GM20431 (cell line): Measurements from ENCODE around the gene MBLAC2.

ENCODE experiments used
- in situ Hi-C: fragments of 300-500 bp; cut with MseI, MboI; formaldehyde crosslinking; loops from one replicate; pipeline ENCODE4 v1.15.0; 2020; ENCODE audit warnings: low sequenced_read_pairs; ENCODE audit not compliant: unreplicated experiment

The MBLAC2 gene

DNA sequence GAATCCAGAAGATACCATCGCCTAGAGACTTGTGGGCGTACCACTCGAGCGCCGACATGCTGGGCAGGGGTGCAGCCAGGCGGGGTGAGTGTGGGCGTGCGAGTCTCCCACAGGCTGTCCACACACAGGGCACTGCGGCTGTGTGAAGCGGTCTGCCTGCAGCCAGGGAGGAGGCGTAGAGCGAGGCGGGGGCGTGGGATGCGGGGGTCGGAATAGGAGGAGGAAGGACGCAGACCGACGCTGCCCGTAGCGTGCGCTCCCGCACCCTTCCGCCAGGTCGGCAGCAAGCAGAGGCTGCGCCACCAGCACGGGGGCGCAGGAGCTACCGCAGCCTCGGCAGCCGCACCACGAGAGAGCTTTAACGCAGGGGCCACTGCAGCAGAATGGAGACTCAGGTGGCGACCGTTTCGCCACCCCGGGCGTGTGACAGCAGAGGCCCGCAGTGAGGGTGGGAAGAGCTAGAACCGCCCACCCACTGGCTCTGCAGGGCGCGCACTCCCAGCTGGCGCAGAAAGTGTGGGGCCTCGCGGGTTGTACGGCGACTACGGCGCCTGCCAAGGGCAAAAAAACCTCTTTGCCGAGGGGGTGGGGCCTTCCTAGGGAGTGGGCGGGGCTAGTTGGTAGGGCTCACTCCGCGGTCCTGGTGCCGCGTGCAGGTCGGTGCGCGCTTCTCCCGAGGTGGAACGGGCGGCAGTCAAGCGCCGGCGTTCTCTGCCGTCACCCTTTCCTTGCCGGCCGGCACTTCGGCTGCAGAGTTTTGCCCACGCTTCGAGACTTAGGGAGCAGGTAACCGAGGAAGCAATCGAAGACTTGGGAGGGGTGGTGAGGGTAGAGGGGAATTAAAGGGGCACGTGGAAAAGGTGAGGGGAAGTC, at the start of gene MBLAC2, which contains the start of gene POLR3G:
MBLAC2 (minus strand) TSS at position 537 of the 873 bp plus-strand sequence; CDS start at position 58, 479 bp downstream.
POLR3G (plus strand) TSS at position 630 of the 873 bp plus-strand sequence. CDS start 10,704 bp downstream, outside the sequence.
- in situ Hi-C loops = no loop called here

DNA sequence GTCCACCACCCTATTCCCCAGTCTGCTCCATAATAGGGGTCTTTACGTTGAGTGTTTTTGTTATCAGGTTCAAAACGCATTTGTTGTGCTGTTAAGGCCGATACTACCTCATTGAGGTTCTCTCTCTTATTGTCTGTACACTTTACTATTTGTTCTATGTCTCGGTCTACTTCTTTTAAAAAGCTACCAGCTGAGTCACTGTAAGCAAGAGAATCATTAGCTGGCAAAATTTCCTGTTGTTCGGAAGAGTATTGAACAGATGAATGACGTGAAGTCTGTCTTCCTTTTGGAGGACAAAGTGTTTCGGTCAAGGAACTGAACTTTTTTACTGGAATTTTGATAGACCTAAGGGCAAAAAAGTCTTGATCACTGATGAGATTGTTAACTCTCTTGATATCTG, 44.5 kb upstream of the MBLAC2 start:
- in situ Hi-C loops = no loop called here

DNA sequence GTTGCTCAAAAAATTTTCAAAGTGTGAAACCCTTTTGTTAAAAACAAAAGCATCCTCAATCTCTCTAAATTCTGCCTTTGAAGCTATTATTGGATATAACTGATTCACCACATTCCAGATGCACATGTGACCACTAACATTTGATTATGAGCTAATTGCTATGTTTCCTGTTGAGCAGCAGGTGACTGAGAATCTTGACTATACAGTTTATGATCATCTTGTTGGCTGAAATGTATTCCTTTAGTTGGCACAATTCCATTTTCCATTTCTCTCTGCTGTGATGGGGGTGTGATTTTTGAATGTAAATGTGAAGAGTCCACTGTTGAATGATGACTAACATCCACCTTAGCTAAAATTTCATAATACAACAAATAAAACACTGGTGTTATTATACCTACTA, 44.1 kb upstream of the MBLAC2 start:
- in situ Hi-C loops = no loop called here

DNA sequence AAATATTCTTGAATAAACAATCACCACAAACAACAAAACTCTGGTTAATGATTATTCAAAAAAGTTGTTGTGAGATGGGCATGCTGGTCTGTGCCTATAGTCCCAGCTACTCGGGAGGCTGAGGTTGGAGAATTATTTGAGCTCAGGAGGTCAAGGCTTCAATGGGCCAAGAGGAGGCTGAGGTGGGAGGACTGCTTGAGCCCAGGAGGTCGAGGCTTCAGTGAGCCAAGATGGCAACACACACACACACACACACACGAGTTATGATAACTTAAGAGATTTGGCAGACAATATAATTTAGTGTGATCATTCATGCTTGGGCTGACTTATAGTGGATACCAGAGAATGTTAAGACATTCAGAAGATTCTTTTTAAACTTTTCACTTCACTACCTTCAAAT, 39.9 kb upstream of the MBLAC2 start:
- in situ Hi-C loops = no loop called here

DNA sequence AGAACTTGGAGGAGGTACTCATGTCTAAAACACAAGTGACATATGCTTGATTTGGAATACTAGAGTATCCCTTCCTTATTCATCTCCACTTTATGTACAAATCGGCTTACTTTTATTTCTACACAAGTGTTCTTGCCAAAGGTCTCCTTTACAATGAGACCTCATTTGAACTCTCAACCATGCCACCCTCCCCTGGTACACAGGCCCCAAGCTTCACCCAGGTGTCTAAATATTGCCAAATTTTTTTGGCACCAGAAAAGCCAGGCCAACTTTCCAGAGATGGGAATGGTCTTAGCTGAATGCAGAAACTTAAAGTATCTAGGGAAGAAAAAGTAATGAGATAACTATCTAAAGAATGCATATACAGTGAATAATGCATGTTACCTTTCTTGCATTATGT, 35.9 kb upstream of the MBLAC2 start:
- in situ Hi-C loops = no loop called here

DNA sequence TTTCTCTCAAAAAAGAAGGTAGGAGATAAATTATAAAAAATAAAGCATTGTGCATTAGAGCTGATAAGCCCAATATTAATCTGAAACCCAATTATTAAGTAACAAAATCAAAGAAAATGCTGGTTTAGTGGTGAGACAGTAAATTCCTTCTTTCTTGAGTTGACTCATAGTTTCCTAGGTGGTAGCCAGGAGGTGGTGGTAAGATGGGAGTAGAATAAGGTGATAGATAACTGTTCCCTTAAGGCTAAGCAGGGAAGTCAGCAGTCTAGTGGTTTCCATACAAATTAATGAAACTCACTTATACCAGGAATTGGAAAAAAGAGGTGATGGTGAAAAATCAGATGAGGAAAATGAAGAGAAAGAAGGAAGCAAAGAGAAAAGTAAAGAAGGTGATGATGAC, 31.6 kb upstream of the MBLAC2 start:
- in situ Hi-C loops = no loop called here

DNA sequence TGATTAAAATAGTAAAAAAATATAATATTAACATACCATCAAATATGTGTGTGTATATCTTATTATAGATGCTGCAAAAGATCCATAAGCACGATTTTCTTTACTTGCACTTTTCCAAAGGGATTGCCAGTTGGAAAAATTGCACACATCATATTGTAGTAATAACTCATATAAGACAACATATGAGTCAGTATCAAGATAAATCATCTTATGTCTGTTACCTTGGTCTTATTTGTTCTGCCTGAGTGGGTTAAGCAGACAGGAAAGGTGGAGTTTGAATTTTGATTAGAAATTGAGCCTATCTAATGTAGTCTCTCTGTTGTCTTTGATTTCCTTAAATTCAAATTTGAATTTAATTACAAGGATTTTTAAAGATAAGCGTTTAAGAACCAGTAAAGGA, 30.2 kb upstream of the MBLAC2 start:
- in situ Hi-C loops = no loop called here

DNA sequence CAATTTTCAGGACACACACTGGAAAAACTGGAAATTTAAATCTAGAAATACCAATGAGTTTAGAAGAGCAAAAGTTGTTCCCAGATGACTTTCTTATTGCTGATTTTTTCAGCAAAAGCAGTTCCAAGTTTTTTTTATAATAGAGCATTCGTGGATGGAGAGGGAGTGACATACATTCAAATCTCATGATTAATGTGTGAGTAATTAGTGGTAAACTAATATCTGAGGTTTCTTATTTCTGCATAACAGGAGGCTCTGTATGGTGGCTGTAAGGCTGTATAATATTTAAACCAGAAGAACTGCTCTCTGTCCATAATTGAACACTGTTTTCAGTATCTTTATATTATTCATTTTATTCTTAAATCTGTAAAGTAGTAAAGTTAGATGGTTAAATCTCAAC, 29.0 kb upstream of the MBLAC2 start:
- in situ Hi-C loops = no loop called here

DNA sequence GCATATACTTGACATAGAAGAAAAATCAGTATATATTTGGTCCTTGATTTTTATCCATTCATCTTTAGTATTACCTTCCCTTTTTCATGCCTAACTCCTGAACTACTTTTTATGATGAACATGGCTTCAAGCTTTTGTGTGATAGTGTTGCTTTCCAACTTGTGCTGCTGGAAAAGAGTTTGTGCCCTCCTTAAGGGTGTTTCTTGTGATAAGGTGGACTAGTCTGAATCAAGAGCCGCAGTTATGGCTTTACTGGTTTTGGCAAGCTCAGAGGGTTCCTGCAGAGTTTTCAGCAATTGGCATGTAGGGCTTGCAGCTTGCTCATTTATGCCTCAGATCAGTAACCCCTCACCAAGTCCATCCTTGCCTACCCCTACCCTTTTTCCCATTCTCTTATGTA, 20.6 kb upstream of the MBLAC2 start:
- in situ Hi-C loops = no loop called here

DNA sequence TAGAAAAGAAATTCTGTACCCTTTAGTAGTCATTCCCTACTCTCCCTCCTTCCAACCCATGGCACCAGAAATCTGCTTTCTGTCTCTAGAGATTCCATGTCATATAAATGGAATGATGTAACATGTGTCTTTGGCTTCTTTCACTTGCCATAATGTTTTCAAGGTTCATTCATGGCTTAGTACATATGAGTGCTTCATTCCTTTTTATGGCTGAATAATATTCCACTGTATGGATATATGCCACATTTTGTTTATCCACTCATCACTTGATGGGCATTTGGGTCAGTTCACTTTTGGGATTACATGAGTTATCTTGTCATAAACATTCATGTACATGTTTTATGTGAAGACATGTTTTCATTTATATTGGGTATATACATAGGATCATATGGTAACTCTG, 19.5 kb upstream of the MBLAC2 start:
- in situ Hi-C loops = no loop called here

DNA sequence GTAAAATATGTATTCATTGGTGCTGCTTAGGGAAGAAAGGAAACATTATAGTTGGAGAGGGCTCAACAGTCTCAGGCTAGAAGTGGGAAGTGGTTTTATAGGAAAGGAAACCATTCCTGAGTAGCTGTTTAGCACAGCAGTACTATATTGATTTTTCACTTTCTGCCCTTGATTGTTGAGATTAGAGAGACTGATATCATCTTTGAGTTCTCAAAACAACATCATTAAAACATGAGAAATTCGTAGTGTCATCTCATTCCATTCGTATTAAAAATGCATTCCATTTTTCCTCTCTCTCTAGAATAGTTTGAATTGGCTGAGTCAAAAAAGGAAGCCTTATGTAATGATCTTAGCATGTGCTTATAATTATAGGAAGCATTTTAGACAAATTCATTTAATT, 14.2 kb upstream of the MBLAC2 start:
- in situ Hi-C loops = no loop called here

DNA sequence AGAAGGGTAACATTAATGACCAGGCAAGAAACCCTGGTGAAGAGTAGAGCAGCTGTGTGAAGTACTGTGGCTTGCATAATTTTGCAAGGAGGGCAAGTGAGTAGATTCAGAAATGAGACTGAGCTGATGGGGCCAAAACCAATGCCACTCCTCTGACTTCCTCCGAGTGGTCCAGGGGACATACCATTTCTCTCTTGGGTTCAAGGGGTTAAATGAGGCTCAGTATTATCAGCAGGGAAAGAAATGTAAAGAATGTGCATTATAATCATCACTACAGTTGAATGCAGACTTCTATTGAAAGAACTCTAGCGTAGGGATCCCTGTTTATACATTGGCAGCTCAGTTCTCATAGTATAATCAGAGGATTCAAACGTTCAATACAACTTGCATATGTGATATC, 10.0 kb upstream of the MBLAC2 start:
- in situ Hi-C loops = no loop called here

DNA sequence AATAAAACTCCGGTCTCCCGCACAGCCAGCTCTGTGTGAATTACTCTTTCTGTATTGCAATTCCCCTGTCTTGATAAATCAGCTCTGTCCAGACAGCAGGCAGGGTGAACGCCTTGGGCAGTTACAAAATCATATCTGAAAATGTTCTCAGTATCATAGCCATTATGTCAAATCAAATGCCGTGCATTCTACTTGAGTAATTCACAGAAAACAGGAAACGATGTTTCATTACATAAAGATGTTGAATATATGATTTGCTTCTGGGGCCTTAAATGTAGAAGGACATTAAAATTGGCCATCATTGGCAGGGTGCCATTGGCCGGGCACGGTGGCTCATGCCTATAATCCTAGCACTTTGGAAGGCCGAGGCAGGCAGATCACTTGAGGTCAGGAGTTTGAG, 8.6 kb upstream of the MBLAC2 start:
- in situ Hi-C loops = no loop called here

DNA sequence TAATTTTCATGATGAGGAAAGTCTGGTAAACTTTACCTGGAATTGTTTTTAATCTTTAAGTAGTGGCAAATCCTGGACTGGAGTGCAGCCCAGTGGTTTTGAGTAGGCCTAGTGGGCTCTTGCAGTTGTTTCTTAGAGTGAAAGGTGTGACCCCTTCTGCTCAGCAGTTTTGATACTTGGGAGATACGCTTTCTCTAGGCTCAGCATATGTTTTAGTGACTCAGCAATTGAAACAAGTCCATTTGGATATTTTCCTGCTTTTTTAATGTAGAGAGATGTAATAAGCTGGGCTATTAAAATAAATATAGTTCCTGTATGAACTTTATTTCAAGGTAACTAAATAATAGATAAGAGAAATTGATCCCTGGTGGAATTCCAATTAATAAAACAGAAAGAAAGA, 6.1 kb upstream of the MBLAC2 start:
- in situ Hi-C loops = no loop called here

DNA sequence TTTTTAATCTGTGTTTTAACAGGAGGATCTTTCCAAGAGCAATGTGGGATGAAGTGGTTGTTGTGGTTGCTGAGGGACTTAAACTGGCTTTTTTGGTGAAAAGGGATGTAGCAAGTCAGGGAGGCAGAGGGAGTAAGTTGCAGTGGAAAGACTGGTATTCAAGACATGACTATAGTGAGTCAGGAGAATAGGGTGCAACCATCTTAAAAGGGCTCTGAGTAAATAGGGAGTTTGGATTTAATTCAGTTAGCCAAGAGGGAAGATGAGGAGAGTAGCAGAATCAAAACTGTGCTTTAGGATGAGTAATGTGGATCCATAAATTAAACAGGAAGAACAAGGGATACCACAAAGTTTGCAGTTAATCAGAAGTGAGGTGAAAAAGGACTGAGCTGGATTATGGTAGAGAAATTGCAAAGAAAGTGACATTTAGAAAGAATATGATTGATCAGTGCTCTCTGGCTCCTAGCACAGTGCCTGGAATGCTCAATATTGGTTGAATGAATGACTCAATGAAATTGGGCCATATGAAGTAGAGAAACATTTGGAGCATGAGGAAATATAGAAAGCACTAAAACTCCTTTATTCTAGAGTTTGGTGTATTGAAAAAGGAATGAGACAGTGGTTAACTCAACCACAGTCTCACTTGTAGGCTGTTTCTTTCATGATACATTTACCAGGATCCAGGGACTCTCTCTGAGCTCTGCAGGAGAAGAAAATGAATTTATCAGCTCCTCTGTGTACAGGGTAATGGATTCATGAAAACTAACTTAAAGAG, 5.2 kb upstream of the MBLAC2 start:
- in situ Hi-C loops = no loop called here

DNA sequence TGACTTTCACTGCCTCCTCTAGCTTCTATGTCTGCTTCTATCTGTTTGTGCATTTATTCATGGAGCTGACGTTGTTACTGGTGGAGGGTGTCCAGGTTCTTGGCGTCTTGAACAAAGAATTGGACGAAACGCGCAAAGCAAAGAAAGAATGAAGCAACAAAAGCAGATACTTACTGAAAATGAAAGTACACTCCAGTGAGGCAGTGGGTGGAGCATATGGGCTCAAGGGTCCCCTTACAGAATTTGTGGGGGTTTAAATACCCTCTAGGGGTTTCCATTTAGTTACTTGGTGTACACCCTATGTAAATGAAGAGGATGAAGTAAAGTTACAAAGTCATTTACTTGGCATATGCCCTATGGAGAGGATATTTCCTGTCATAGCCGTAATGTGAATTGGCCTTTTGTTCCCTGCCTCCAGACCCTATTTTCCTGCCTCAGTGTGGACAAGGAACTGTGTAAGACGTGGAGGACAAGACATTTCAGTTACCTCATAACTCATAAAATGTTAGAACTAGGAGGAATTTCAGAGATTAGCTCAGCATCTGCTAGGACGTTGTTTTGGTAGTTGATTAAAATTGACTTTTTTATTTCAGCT, 3.1 kb upstream of the MBLAC2 start:
- in situ Hi-C loops = no loop called here

DNA sequence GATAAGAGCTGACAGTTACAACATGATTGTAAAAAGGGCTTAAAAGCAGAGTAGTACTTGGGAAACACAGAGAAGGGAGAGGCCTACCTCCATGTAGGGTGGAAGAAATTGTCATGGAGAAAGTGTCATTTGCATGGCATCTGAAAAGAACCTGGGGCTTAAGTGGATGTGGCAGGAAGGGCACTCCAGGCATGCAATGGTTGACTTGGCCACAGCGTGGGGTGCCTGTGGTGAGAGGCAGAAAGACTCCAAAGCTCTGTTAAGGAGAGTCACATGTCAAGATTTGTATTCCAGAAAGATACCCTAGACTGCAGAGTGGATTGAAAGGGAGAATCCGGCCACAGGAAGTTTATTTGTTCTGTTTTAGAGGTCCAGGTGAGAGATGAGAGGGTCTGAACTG, 2.5 kb upstream of the MBLAC2 start:
- in situ Hi-C loops = no loop called here

DNA sequence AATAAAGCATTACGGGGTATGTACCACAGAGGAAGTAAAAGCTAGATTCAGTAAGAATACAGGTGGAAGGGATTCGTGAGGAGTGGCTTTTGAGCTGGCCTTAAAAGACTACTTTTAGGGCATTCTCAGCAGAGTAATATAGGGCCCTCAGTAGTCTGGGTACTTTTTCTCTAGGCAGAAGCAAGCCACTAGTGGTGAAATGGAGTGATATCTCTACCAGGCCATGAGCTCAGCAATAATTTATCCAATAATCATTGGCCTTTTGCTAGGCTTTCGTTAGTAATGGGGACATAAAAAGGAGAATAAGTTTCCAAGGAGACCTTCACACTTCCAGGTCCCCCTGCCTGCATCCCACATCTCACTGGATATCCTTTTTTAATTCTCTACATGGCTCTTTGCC, 1.8 kb upstream of the MBLAC2 start:
- in situ Hi-C loops = no loop called here

DNA sequence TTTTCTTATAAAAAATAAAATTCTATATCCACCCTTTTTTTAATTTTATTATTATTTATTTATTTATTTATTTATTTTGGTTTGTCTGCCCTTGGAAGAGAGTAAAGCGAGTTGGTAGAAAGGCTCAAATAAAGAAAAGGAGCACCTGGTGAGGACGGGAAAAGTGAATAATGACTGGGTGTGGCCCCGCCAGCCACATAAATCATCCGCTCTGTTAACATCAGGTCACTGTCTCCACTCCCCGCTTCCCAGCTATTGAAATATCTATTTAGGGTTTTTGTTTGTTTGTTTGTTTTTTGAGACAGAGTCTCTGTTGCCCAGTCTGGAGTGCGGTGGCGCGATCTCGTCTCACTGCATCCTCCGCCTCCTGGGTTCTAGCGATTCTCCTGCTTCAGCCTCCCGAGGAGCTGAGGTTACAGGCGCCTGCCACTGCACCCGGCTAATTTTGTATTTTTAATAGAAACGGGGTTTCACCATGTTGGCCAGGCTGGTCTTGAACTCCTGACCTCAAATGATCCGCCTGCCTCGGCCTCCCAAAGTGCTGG, 937 bp upstream of the MBLAC2 start:
- in situ Hi-C loops = no loop called here

DNA sequence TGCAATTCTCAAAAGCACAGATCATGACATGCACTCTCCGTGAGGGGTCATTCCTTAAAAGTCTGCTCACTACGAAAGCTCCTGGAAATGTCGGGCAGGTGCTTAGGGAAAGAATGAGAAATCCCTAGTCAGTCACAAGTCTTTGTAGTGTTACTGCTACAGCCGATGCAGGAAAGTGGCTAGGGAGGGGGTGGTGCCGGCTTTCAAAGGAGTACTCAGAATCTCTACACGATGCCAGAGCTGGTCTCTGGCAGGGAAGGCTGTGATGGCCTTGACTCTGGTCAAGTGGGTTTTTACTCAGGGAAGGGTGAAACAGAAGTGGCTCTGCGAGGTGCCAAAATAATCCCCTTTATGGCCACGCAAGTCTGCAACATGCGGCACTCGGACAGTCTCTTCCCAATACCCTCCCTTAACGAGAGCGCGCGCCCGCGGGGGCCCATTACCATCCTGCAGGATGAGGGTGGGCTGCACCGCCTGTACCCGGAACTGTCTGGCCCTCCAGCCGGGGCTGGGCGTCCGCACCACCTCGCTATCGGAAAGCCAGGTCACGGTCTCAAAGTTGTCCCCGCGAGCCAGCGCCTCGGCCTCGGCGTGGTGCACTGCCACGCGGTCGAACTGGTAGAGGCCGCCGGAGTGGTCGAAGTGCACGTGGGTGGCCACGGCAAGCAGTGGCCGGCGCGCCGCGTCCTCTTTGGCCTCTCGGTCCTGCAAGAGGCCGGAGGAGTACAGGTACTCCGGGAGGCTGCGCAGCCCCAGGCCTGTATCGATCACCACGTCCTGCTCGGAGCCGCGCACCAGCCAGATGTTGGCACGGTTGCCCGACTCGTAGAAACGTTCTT, 956 bp downstream of the MBLAC2 start:
- in situ Hi-C loops = no loop called here
